SK-N-SH treated with all-trans-retinoic acid at 6 μM for 48 hours (cell line): ENCODE data around the gene RNMT.

Experiments used
- ATAC-seq: fragments of 200-7000 bp; cut with Tn5 transposase; 3 replicates; pipeline ENCODE4 v1.9.1; 2020; ENCODE audit warnings: mild to moderate bottlenecking, moderate library complexity
- BACH2 ChIP-seq: fragments of 250-450 bp; sonication (Bioruptor Pico); IDR thresholded peaks from 2 replicates; pipeline ENCODE4 v1.9.0; 2021; ENCODE audit warnings: mild to moderate bottlenecking, borderline replicate concordance
- CREB5 ChIP-seq: fragments of 250-450 bp; sonication (Bioruptor Pico); IDR thresholded peaks from 2 replicates; pipeline ENCODE4 v1.5.1; 2020; ENCODE audit warnings: low read depth, mild to moderate bottlenecking, moderate library complexity
- CSDC2 ChIP-seq: fragments of 250-450 bp; sonication (Bioruptor Pico); IDR thresholded peaks from 2 replicates; pipeline ENCODE4 v1.5.0; 2020; ENCODE audit warnings: mild to moderate bottlenecking, moderate library complexity
- CSRNP3 ChIP-seq: fragments of 250-450 bp; sonication (Bioruptor Pico); IDR thresholded peaks from 2 replicates; pipeline ENCODE4 v1.5.1; 2021; ENCODE audit warnings: mild to moderate bottlenecking, moderate library complexity
- ESRRG ChIP-seq: fragments of 250-450 bp; sonication (Bioruptor Pico); IDR thresholded peaks from 2 replicates; pipeline ENCODE4 v1.6.1; 2021; ENCODE audit warnings: mild to moderate bottlenecking
- GLIS3 ChIP-seq: fragments of 250-450 bp; sonication (Bioruptor Pico); IDR thresholded peaks from 2 replicates; pipeline ENCODE4 v1.5.0; 2020; ENCODE audit warnings: mild to moderate bottlenecking, moderate library complexity
- ISL1 ChIP-seq: fragments of 250-450 bp; sonication (Bioruptor Pico); IDR thresholded peaks from 2 replicates; pipeline ENCODE4 v2.1.2; 2022; ENCODE audit warnings: mild to moderate bottlenecking, moderate library complexity
- OSR1 ChIP-seq: fragments of 250-450 bp; sonication (Bioruptor Pico); IDR thresholded peaks from 2 replicates; pipeline ENCODE4 v1.8.0; 2022; ENCODE audit warnings: moderate library complexity, mild to moderate bottlenecking, inconsistent platforms
- POU6F1 ChIP-seq: fragments of 250-450 bp; sonication (Bioruptor Pico); IDR thresholded peaks from 2 replicates; pipeline ENCODE4 v1.8.0; 2021; ENCODE audit warnings: low read depth, mild to moderate bottlenecking, moderate library complexity, borderline replicate concordance
- PPARA ChIP-seq: fragments of 250-450 bp; sonication (Bioruptor Pico); IDR thresholded peaks from 2 replicates; pipeline ENCODE4 v1.5.0; 2020; ENCODE audit warnings: mild to moderate bottlenecking, borderline replicate concordance
- RARB ChIP-seq: fragments of 250-450 bp; sonication (Bioruptor Pico); IDR thresholded peaks from 2 replicates; pipeline ENCODE4 v1.8.0; 2021; ENCODE audit warnings: mild to moderate bottlenecking, moderate library complexity
- SNAI2 ChIP-seq: fragments of 250-450 bp; sonication (Bioruptor Pico); IDR thresholded peaks from 2 replicates; pipeline ENCODE4 v1.5.0; 2020; ENCODE audit warnings: mild to moderate bottlenecking, moderate library complexity
- TCF4 ChIP-seq: fragments of 250-450 bp; sonication (Bioruptor Pico); IDR thresholded peaks from 2 replicates; pipeline ENCODE4 v1.8.0; 2021; ENCODE audit warnings: mild to moderate bottlenecking, moderate library complexity, borderline replicate concordance
- TOX ChIP-seq: fragments of 250-450 bp; sonication (Bioruptor Pico); IDR thresholded peaks from 2 replicates; pipeline ENCODE4 v1.8.0; 2021; ENCODE audit warnings: mild to moderate bottlenecking, moderate library complexity, borderline replicate concordance
- TSHZ2 ChIP-seq: fragments of 250-450 bp; sonication (Bioruptor Pico); IDR thresholded peaks from 2 replicates; pipeline ENCODE4 v1.5.0; 2020; ENCODE audit warnings: mild to moderate bottlenecking, moderate library complexity
- ZC3H10 ChIP-seq: fragments of 250-450 bp; sonication (Bioruptor Pico); IDR thresholded peaks from 2 replicates; pipeline ENCODE4 v1.5.1; 2021; ENCODE audit warnings: mild to moderate bottlenecking, moderate library complexity
- ZFP3 ChIP-seq: fragments of 250-450 bp; sonication (Bioruptor Pico); IDR thresholded peaks from 2 replicates; pipeline ENCODE4 v1.5.0; 2020; ENCODE audit warnings: mild to moderate bottlenecking, moderate library complexity
- ZFP30 ChIP-seq: fragments of 450-650 bp; formaldehyde crosslinking; IDR thresholded peaks from 2 replicates; pipeline ENCODE4 v1.5.0; 2022; ENCODE audit warnings: mild to moderate bottlenecking, moderate library complexity
- ZNF565 ChIP-seq: fragments of 450-650 bp; formaldehyde crosslinking; conservative IDR thresholded peaks from 2 replicates; pipeline ENCODE4 v1.5.0; 2020; ENCODE audit warnings: low read depth, mild to moderate bottlenecking, moderate library complexity
- ZNF70 ChIP-seq: fragments of 450-650 bp; formaldehyde crosslinking; IDR thresholded peaks from 2 replicates; pipeline ENCODE4 v1.5.0; 2020; ENCODE audit warnings: mild to moderate bottlenecking, moderate library complexity
- ZNF8 ChIP-seq: fragments of 450-650 bp; formaldehyde crosslinking; IDR thresholded peaks from 2 replicates; pipeline ENCODE4 v1.5.0; 2020; ENCODE audit warnings: mild to moderate bottlenecking, moderate library complexity

The RNMT gene

GRCh38 chr18:13800505-13801259, 74.2 kb downstream of the RNMT start:
- TF ChIP-seq TOX (CRISPR knock-in tag): no peak
- TF ChIP-seq ESRRG (CRISPR knock-in tag): no peak
- no peak for TF ChIP-seq PPARA (CRISPR knock-in tag)
- TF ChIP-seq TSHZ2 (CRISPR knock-in tag): no peak
- TF ChIP-seq GLIS3: no peak
- TF ChIP-seq SNAI2 (CRISPR knock-in tag): no peak
- no peak for TF ChIP-seq BACH2 (CRISPR knock-in tag)
- TF ChIP-seq ZNF8 (CRISPR knock-in tag): no peak
- no peak for TF ChIP-seq POU6F1
- TF ChIP-seq ZC3H10 (CRISPR knock-in tag): no peak
- no peak for TF ChIP-seq CSRNP3 (CRISPR knock-in tag)
- no peak for TF ChIP-seq ZFP30 (CRISPR knock-in tag)
- no peak for TF ChIP-seq RARB (CRISPR knock-in tag)
- TF ChIP-seq OSR1 (CRISPR knock-in tag): no peak
- peak; percentile 95 for ATAC-seq

GRCh38 chr18:13801260-13801601, 74.8 kb downstream of the RNMT start:
- no peak; the same call in 2 of the 3 replicates for ATAC-seq
- TF ChIP-seq BACH2 (CRISPR knock-in tag) (no peak), CSDC2 (no peak), OSR1 (CRISPR knock-in tag) (no peak), TSHZ2 (CRISPR knock-in tag) (no peak), ZFP30 (CRISPR knock-in tag) (no peak)

- TF ChIP-seq GLIS3 (no peak), OSR1 (CRISPR knock-in tag) (no peak), ESRRG (CRISPR knock-in tag) (no peak), ISL1 (no peak), BACH2 (CRISPR knock-in tag) (no peak), ZNF70 (CRISPR knock-in tag) (no peak), ZNF565 (CRISPR knock-in tag) (no peak), ZFP3 (CRISPR knock-in tag) (no peak), CSDC2 (no peak), CSRNP3 (CRISPR knock-in tag) (no peak), TCF4 (CRISPR knock-in tag) (no peak), PPARA (CRISPR knock-in tag) (no peak), CREB5 (CRISPR knock-in tag) (no peak), TOX (CRISPR knock-in tag) (no peak), ZC3H10 (CRISPR knock-in tag) (no peak), ZFP30 (CRISPR knock-in tag) (no peak)
- TF ChIP-seq, all 23 proteins: peak for 0
- no peak for ATAC-seq
Measured at GRCh38 chr18:13804305-13804704, 77.8 kb downstream of the RNMT start.
